ENCODE results near the gene APBB2. TPM values are rescaled to one million over a fixed set of nuclear protein-coding genes. Genes with fewer than 3 reads are reported as not detected.

APBB2 gene
- total RNA-seq, 1 experiment from 2014 or later: 49.0 TPM

GRCh38 chr4:41214136-41214824 lies at the start of gene APBB2 (continued):
- TF ChIP-seq ELF4 (CRISPR knock-in tag; IDR thresholded peaks at IDR 0.05; ENCODE audit: low read depth): no peak
- TF ChIP-seq, protein P1, sequence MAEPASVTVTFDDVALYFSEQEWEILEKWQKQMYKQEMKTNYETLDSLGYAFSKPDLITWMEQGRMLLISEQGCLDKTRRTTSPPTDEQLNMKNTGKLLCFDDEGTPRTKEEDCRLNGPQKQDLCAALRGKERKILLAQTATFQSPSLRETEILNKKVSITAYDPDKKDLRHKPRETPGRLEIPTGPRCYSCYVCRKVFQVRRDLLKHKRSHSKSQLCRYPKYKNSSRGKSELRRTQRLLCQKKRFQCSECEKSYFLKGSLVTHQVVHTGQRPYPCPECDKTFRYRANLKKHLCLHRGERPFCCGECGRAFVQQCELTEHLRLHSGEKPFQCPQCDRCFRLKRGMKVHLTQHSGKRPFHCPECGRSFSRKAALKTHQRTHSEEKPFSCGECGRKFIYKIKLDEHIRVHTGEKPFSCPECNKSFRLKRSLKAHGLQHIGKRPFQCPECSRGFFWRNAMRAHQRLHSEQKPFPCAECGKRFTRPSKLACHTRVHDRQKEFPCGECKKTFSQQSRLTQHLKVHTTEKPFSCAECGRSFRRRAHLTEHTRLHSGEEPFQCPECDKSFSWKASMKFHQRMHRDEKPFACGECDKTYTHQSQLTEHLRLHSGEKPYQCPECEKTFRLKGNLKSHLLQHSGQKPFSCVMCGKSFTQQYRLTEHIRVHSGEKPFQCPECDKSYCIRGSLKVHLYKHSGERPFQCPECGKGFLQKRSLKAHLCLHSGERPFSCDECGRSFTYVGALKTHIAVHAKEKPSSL (CRISPR knock-in tag; conservative IDR thresholded peaks at IDR 0.05): no peak
- TF ChIP-seq TCF7 (CRISPR knock-in tag; IDR thresholded peaks at IDR 0.05; ENCODE audit: low read depth): peak; percentile 70; the same call in 1 of the 2 replicates
- TF ChIP-seq FOXK1 (CRISPR knock-in tag; IDR thresholded peaks at IDR 0.05): peak; percentile 63; the same call in 1 of the 2 replicates
- TF ChIP-seq E2F5 (CRISPR knock-in tag; IDR thresholded peaks at IDR 0.05): 0 out of 2 replicates have a peak, but pooled peaks have one; percentile 71

DNA sequence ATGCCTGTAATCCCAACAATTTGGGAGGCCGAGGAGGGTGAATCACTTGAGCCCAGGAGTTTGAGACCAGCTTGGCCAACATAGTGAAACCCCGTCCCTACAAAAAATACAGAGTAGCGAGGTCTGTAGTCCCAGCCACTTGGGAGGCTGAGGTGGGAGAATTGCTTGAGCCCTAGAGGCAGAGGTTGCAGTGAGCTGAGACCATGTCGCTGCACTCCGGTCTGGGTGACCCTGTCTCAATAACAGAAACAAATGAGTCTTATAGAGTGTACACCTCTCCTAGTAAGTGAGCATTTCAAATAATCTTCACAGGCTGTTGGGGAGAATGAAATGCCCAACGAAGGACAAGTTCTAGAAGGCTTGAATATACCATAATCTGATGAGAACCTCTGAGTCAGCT lies 47.9 kb upstream of the APBB2 start:
- no peak for DNase-seq (ENCODE audit: low spot score)
- TF ChIP-seq CTCF (IDR thresholded peaks at IDR 0.05): no peak
- no peak for TF ChIP-seq ZNF423 (CRISPR knock-in tag; IDR thresholded peaks at IDR 0.05)
- TF ChIP-seq NFATC4 (CRISPR knock-in tag; IDR thresholded peaks at IDR 0.05): 0 out of 2 replicates have a peak, but pooled peaks have one; percentile 51
- no peak for TF ChIP-seq PRRX2 (CRISPR knock-in tag; IDR thresholded peaks at IDR 0.05)
- no peak for TF ChIP-seq CREB1 (CRISPR knock-in tag; IDR thresholded peaks at IDR 0.05)
- no peak for TF ChIP-seq ATF1 (CRISPR knock-in tag; IDR thresholded peaks at IDR 0.05)
- no peak for ATAC-seq
- POLR2A ChIA-PET: no interaction called here
- Mint-ChIP-seq H3K27me3 (ENCODE audit: low read depth) (no peaks in the 10 kb centered on the region; the same call in 1 of the 2 replicates), H3K27ac (no peak overlapping the region), H3K4me3 (no peak overlapping the region), H3K9me3 (no peaks in the 10 kb centered on the region), H3K36me3 (peaks cover 88% of the 10 kb centered on the region), H3K4me1 (peaks cover 19% of the 10 kb centered on the region)
- CTCF ChIA-PET: no interaction called here

- no peak for ATAC-seq
- Mint-ChIP-seq H3K36me3 (peaks cover 71% of the 10 kb centered on the region), H3K27me3 (ENCODE audit: low read depth) (no peaks in the 10 kb centered on the region; the same call in 1 of the 2 replicates), H3K4me3 (no peak overlapping the region), H3K9me3 (no peaks in the 10 kb centered on the region), H3K4me1 (peaks cover 29% of the 10 kb centered on the region), H3K27ac (no peak overlapping the region; the same call in 1 of the 2 replicates)
- TF ChIP-seq GABPB1 (CRISPR knock-in tag; IDR thresholded peaks at IDR 0.05) (no peak), RELA (CRISPR knock-in tag; IDR thresholded peaks at IDR 0.05; ENCODE audit: borderline replicate concordance) (no peak), SOX15 (CRISPR knock-in tag; IDR thresholded peaks at IDR 0.05) (no peak), ZNF138 (CRISPR knock-in tag; conservative IDR thresholded peaks at IDR 0.05) (no peak), MYBL2 (CRISPR knock-in tag; IDR thresholded peaks at IDR 0.05) (no peak)
- TF ChIP-seq, protein P2, sequence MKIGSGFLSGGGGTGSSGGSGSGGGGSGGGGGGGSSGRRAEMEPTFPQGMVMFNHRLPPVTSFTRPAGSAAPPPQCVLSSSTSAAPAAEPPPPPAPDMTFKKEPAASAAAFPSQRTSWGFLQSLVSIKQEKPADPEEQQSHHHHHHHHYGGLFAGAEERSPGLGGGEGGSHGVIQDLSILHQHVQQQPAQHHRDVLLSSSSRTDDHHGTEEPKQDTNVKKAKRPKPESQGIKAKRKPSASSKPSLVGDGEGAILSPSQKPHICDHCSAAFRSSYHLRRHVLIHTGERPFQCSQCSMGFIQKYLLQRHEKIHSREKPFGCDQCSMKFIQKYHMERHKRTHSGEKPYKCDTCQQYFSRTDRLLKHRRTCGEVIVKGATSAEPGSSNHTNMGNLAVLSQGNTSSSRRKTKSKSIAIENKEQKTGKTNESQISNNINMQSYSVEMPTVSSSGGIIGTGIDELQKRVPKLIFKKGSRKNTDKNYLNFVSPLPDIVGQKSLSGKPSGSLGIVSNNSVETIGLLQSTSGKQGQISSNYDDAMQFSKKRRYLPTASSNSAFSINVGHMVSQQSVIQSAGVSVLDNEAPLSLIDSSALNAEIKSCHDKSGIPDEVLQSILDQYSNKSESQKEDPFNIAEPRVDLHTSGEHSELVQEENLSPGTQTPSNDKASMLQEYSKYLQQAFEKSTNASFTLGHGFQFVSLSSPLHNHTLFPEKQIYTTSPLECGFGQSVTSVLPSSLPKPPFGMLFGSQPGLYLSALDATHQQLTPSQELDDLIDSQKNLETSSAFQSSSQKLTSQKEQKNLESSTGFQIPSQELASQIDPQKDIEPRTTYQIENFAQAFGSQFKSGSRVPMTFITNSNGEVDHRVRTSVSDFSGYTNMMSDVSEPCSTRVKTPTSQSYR (CRISPR knock-in tag; IDR thresholded peaks at IDR 0.05): no peak
- TF ChIP-seq, protein P3, sequence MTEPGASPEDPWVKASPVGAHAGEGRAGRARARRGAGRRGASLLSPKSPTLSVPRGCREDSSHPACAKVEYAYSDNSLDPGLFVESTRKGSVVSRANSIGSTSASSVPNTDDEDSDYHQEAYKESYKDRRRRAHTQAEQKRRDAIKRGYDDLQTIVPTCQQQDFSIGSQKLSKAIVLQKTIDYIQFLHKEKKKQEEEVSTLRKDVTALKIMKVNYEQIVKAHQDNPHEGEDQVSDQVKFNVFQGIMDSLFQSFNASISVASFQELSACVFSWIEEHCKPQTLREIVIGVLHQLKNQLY (CRISPR knock-in tag; IDR thresholded peaks at IDR 0.05): no peak
- TF ChIP-seq, protein P4, sequence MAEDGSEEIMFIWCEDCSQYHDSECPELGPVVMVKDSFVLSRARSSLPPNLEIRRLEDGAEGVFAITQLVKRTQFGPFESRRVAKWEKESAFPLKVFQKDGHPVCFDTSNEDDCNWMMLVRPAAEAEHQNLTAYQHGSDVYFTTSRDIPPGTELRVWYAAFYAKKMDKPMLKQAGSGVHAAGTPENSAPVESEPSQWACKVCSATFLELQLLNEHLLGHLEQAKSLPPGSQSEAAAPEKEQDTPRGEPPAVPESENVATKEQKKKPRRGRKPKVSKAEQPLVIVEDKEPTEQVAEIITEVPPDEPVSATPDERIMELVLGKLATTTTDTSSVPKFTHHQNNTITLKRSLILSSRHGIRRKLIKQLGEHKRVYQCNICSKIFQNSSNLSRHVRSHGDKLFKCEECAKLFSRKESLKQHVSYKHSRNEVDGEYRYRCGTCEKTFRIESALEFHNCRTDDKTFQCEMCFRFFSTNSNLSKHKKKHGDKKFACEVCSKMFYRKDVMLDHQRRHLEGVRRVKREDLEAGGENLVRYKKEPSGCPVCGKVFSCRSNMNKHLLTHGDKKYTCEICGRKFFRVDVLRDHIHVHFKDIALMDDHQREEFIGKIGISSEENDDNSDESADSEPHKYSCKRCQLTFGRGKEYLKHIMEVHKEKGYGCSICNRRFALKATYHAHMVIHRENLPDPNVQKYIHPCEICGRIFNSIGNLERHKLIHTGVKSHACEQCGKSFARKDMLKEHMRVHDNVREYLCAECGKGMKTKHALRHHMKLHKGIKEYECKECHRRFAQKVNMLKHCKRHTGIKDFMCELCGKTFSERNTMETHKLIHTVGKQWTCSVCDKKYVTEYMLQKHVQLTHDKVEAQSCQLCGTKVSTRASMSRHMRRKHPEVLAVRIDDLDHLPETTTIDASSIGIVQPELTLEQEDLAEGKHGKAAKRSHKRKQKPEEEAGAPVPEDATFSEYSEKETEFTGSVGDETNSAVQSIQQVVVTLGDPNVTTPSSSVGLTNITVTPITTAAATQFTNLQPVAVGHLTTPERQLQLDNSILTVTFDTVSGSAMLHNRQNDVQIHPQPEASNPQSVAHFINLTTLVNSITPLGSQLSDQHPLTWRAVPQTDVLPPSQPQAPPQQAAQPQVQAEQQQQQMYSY (CRISPR knock-in tag; IDR thresholded peaks at IDR 0.05): no peak
- ChIA-PET POLR2A (interaction anchor here (2.3 kb wide), 1 partner anchor 8 kb away, joined by 9 read pairs; no protein-coding TSS in a partner anchor), CTCF (interaction anchor here (1.2 kb wide), 1 partner anchor 385 kb away, joined by 3 read pairs; no protein-coding TSS in a partner anchor)
- no peak for DNase-seq (ENCODE audit: low spot score)
These were observed 45.9 kb upstream of the APBB2 start for GRCh38 chr4:41260116-41260733.
